NCI-H2171 treated with DMSO at 0.1 percent for 48 hours (cell line): ENCODE data around the gene ABCG5.

Experiments
- DNase-seq: peaks from one replicate; lab custom pipeline; 2025; lab: John Stamatoyannopoulos, UW

The ABCG5 gene

DNA sequence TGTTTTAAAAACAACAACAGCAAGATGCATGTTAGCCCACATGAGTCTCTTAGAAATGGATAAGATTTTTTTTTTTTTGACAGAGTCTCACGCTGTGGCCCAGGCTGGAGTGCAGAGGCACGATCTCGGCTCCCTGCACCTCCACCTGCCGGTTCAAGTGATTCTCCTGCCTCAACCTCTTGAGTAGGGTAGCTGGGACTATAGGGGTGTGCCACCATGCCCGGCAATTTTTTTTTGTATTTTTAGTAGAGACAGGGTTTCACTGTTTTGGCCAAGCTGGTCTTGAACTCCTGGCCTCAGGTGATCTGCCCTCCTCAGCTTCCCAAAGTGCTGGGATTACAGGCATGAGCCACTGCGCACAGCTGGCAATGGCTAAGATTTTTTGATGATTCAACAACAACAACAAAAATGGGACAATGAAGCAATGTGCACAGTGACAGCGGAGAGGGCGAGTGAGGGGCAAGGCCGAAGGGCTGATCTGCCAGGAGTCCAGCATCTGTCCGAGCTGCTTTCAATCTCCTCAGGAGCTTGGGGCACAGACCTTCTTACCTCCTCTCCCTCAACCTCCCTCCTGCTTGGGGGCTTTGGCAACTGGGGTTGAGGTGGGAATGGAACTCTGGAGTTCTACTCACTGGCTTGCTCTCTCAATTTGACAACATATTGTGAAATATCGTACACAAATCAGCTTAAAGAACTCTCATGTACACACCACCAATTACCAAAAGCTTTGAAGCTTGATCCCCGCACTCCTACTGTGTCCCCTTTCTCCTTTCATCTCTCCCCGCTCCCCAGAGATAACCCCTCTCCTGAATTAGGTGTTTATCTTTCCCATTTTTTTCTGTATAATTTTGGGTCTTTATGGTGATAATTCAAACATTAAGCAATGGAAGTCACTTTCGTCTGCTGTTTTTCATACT lies 3.6 kb upstream of the ABCG5 start:
- DNase-seq = no peak

DNA sequence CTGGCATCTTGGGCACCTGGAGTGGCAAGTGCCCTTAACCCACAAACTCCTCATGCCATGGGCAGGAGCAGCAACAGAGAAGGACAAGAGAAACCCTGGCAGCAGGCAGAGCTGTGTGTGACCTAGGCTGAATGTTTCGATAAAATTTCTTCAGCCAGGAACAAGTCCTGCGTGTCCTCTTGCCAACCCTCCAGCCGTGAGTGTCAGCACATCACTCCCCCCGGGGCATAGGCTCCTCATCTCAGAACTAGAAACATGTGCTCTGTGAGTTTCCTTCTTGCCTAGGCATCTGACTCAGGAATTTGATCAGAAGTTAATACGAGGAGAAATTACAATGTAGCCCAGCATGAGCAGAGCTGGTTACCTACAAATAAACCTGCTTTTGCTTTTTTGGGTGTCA lies 2.3 kb upstream of the ABCG5 start:
- no peak for DNase-seq

DNA sequence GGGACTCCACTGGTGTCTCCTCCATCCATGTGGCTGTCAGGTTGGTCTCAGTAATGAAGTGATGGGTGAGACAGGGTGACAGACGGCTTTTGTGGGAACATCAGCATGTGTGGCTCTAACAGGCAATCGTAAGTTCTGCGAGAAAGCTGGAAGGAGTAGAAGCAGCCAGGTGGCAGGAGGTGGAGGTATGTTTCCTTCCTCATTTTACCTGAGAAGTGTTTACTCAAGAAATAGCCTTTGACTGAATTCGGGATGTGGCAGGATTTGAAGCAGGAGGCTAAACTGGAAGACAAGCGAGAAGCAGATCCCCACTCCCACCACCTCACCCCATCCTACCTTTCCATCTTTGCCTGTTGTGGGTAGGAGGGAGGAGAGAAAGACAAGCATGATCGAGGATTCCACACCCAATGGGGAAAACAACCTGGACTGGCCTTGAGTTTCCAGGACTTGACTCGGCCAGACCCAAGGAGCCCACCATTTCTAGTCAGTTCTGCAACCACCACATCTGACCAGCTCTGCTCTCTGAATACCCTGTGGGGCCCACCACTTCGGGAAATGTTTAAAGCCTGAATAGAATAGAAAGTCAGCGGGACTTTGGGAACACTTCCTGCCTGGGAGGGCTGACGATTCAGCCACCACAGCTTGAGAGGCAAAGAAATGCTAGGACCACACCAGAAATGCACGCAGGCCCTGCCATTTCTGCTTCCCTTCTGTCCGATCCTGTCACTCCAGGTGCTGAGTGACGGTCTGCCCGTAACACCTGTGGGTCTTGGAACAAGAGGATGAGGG lies 1.3 kb upstream of the ABCG5 start:
- DNase-seq = no peak

DNA sequence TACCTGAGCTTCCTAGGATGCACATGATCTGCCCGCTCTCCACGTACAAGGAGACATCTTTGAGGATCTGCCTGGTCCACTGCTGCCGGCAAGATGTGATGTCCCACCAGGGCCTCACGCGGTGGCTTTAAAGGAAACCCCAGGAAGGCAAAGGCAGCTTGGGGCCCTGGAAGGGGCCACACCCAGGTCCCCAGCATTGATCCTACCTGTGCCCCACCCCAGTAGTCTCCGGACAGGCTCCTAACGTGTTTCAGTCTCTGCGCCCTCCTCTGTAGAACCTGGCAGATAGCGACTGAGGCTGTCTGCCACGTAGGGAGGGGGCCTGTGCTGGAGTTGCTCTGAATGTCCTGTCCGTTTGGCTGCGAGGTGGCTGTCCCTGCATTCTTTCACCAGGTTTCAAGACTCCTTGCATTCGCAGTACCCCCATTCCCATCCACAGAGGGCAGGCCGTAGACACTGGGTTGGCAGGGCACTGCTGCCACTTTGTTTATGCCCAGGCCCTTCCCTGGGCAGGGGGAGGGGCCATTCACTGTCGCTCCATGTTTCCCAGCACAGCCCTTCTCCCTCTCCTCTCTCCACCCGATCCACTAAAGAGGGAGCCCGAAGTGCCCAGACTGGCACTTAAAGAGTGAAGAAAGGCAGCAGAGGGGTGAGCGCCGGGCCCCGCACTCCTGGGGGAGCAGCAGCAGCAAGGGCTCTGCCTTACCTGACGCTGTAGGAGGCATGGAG lies 644 bp downstream of the ABCG5 start:
- DNase-seq = no peak

DNA sequence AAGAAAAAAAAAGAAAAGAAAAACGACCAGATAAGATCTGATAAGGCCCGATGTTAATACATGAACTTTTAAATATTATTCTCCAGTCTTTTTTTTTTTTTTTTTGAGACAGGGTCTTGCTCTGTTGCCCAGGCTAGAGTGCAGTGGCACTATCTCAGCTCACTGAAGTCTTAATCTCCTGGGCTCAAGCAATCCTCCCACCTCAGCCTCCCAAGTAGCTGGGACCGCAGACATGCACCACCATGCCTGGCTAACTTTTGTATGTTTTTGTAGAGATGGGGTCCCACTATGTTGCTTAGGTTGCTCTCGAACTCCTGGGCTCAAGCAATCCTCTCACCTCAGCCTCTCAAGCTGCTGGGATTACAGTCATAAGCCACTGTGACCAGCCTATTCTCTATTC lies 1.6 kb downstream of the ABCG5 start:
- no peak for DNase-seq

DNA sequence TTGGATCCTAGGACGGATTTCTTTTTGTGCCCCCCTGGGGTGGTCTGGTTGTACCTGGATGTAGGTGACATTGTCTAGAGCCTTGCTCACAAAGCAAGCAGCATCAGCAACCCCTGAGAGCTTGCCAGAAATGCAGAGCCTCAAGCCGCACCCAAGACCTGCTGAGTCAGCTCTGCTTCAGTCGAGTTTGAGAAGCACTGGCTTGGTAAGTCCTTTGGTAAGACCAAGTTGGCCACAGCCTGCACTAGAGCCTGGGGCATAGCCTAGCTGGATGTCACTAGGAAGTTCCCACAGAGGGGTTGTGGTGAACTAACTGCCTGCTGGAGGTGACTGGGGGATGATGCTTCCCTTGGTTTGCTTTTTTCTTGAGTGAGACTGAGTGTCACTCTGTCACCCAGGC lies 6.2 kb downstream of the ABCG5 start:
- no peak for DNase-seq

DNA sequence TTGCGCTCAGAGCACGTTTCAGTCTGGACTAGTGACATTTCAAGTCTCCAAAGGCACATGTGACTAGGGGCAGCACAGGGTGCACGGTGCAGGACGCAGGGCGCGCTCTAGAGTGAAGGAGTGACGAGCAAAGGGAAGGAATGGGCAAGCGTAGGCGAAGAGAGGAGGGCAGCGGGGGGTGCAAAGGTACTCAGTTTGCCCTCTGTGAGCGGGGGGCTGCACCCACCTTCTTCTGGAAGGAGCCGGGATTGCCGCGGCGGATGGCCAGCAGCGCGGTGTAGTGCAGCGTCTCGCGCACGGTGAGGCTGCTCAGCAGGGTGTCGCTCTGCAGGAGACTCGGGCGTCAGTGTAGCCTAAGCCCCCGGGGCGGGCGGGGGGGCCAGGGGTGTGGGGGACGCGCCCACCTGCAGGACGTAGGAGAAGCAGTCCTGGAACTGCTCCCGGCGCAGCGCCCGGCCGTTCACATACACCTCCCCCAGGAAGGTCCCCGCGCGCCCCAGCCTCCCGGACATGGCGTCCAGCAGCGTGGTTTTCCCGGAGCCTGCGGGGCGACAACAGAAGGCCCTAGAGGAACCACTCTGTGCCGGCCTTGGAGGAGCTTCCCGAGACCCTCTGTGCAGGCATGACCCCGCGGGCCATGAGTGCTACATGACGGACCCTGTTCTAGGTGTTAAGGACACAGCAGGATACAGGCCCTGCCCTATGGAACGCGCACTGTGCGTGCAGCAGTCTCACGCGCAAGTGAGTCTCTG lies 6.9 kb downstream of the ABCG5 start:
- DNase-seq = no peak

DNA sequence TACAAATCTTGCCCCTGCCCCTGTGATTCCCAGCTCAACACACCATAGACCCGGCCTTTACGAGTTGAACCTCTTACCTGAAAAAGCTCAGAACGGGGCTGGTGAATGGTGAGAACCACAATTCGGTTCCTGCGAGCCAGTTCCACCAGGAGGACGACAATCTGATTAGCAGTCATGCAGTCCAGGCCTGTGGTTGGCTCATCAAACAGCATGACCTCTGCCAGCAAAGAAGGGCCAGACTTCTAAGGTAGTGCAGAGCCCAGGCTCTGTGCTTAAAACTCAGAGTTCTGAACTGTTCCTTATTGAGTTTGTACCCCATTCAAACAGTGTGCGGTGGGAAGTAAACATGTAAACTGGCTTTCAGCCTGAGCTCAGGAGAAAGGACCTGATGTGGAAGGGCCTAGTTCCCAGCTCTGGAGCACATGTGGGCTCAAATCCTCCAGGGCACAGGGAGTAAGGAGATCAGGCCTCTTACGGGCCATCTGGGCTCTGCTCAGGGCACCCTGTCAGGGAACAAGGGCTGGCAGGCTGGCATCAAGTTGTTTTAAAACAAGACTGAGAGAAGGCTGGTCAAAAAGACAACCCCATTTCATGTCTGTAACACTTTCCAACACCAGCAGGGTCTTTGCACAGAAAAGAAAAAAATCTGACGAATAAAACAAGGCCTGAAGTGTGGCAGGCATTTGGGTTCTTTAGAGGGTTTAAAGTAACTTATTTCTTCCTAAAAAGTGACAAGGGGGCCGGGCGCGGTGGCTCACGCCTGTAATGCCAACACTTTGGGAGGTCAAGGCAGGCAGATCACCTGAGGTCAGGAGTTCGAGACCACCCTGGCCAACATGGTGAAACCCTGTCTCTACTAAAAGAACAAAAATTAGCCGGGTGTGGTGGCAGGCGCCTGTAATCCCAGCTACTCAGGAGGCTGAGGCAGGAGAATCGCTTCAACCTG lies 12.1 kb downstream of the ABCG5 start:
- DNase-seq = no peak

DNA sequence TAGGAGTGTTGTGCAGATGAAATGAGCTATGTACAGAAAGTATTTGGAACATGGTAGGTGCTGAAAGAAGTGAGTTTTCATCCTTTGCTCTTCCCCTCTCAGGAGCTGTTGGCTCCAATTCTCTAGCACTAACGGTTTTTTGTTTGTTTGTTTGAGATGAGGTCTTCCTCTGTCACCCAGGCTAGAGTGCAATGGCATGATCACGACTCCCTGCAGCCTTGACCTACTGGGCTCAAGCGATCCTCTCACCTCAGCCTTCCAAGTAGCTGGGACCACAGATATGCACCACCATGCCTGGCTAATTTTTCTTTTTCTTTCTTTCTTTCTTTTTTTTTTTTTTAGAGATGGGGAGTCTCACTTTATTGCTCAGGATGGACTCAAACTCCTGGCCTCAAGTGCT lies 12.8 kb downstream of the ABCG5 start:
- DNase-seq = no peak

DNA sequence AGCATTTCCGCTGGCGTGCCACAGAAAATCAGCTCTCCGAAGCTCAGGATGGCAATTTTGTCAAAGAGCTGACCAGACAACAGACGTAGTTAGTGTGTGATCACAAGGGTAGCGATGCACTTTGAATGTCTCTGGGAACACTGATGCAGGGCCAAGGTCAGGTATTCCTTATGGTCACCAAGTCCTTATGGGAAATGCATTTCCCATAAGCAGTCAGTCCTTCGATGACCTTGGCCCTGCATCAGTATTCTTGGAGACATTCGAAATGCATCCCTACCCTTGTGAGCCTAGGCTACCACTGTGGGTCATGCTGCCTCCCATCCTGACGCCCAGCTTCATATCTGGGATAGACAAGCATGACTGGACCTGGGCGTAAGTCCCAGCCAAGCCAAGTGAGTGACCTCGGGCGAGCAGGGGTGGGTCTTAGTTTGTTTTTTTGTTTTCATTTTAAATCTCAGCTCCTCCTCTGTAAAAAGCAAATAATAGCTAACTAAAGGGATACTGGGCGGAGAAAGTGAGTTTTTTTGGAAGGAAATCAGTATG lies 13.6 kb downstream of the ABCG5 start:
- DNase-seq = no peak

DNA sequence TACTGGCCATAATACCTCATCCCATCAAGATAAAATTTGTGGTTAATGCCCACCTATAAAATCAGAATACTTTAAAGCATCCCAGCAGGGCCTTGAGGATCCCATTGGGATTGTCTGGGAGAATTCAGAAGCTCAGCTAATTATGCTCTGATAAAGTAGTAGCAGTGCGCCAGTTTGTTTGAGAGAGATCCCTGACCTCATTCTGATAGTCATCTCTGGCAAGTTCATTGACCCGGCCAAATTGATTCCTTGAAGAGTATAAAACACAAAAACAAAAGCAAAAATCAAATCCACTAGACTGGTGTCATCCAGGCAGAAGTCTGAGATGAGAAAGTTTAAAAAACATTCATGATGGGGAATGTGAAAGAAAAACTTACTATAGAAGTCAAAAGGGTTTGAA lies 14.1 kb downstream of the ABCG5 start:
- no peak for DNase-seq

DNA sequence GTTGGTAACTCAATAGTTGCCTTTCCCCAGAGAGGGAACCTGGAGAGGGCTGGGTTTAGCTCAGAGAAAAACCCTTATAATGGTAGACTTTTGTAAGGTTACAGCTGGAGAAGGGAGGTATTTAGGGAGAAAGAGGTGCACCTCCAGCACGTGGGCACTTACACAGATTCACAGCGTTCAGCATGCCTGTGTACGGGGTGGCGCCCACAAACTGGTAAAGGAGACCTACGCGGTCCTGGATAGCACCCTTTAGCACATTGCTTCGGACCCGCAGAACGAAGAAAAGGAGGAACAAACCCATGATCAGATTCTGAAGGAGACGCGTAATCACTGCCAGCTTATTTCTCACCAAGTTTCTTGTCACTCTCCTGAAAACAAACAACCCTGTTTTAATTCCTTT lies 14.9 kb downstream of the ABCG5 start:
- no peak for DNase-seq

DNA sequence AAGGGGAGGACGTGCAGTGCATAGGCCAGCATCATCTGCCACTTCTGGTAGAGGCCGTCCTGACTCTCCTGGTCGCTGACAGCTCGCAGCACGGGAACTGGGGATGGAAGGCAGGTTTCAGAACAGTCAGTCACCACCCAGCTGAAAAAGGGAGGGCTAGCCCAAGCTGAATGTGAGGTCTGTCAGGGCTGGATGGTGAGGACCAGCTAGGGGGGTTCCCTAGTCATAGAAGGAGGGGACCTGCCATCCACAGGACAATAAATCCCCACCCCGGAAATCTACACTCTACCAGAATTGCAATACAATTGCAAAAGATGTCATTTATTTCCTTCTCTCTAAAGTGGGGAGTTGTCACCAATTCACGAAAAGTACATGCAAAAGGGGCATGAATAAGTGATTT lies 15.8 kb downstream of the ABCG5 start:
- no peak for DNase-seq

DNA sequence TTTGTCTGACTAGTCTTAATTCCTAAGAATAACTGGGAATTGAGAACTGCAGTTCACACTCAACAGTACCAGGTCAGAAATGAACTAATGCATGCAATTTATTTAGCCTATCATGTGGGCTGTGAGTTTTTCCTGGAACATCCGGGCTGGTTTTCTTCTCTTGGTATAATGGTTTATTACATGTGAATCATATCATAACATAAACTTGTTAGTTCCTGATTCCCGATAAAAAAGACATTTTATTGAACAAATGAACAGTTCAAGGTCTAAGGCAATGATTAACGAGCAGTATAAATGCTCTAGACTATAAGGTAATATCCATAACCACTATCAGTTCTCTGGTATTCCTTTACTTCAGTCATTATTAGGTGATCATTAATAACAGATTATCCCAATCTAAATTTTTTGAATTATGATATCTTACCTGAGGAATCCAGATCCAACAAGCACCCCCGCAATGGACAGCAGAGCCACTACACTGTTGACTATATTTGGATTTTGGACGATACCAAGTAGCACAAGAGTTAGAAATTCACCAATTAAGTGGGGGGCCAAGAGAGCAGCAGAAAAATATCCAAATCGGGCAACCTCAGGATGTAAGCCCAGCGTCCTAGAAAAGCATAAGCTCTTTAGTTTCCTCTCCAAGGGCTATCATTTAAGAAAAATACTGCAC lies 19.0 kb downstream of the ABCG5 start:
- DNase-seq = no peak

DNA sequence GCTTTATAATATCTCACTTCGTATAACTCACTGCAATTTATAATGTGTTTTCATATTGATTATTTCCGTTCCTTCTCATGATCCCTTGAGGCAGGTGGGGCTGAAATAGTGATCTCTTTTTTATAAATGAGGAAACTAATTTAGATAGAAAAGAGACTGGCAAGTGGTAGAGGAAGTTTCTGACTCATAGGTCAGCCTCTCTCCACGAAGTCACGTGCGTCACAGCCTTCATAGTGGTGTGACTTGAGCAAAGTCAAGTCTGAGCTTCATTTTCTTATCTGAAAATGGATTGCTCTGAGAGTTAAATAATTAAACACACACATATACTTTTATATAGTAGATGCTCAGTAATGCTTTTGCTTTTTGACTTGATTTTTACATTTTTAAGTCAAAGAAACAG lies 19.9 kb downstream of the ABCG5 start:
- DNase-seq = no peak

DNA sequence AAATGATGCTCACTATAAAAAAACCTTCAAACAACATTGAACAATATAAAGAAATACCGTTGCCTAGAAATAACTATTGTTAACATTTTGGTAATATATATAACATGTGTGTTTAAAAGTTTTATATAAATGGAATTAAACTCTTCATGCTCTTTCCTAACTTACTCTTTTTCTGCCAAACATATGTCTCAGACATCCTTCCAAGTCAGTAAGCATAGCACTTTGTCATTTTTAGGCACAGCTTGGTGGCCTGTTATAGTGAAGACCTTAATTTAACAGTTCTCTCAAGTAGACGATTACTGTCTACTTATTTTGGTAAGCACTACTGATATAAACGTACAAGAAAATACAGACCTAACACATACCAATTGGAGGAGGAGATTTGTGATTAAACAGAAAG lies 23.9 kb downstream of the ABCG5 start:
- DNase-seq = no peak

DNA sequence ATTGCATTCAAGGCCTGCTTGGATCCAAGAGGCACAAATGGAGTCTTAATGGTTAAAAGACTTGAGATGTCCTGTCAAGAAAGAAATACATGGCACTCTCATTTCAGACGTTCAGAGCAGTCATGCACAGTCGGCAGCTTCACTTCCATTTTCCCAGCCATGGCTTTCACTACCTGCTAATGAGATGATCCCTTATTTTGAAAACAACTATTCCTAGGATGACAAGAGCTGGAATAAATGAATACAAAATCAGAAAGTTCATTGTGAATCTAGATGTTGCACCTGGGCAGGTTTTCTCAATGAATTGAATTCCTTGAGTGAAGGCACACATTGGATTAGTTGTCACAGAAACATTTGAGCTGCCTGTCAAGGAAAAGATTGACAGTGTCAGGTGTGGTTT lies 25.7 kb downstream of the ABCG5 start:
- DNase-seq = no peak

DNA sequence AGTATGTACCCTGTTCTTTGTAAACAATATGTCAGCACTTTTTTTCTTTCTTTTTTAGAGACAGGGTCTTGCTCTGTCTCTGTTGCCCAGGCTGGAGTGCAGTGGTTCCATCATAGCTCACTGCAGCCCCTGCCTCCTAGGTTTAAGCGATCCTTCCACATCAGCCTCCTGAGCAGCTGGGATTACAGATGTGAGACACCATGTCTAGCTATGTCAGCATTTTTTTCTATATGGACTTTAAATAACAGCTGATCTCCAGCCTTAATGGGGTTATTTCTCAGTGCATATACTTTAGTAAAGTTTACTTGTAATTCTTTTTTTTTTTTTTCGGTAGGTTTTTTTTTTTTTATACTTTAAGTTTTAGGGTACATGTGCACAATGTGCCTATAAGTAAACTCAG lies 26.6 kb downstream of the ABCG5 start:
- no peak for DNase-seq

DNA sequence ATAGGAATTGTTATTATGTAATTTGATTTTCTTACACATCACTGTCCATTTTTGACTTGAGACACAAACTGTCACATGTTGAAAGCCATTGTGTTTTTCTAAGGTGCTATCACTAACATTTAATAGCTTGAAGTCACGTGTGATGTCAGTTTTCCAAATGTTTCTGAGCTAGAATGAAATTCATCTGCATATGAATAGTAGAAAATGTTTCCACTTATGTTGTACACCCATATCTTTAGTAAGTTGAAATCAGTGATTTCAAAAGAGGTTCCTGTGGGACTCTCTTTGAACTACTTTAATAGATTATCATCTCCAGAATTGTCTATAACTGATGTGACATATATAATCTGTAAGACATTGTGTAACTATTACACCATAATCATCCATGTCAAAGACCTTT lies 27.8 kb downstream of the ABCG5 start:
- no peak for DNase-seq

DNA sequence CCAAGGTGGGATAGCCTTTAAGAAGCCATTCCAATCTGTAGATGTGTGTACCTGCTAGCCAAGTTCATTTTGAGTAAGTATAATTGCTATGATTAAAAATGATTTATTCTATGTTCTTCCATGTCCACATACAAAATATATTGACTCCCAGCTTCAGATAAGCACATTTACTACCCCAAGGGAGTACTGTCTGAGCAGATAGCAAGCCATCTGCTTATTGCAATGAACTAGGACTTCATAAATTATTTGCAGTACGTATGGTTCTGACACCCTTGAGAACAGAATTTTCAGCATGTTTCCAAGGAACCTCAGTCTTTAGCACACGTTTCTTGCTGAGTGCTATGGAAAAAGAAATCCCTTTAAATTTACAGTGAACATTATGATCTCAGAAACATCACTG lies 28.2 kb downstream of the ABCG5 start:
- DNase-seq = no peak
